TTC549 (cell line): Measurements from ENCODE around the gene PIK3AP1.
"Not testable (repeated sequence)": the region's sequence is repeated elsewhere in the genome, so short reads cannot be mapped to it uniquely, and the experiment has no call there.

Source experiments
- FAIRE-seq: peaks from 2 replicates; lab custom pipeline; 2012; peaks lifted over from hg19 to GRCh38; lab: Jason Lieb, UNC

The PIK3AP1 gene

DNA sequence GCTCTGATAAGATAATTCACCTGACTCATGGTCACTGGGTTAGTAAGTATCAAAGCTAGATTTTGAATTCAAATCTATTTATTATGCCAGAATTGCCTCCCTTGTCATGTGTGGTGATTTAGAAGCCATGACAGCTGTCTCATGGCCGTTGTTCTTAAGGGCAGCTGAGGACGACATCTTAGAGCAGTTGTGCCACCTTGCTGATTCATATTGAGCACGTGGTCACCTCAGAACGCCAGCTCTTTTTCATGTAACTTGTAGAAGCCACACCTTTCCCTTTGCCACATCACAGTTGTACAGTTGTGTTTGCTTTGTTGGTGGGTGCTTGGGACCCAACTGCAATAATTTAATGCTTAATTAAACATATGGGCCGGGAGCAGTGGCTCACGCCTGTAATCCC, 4.3 kb upstream of the PIK3AP1 start:
- FAIRE-seq = no peak

DNA sequence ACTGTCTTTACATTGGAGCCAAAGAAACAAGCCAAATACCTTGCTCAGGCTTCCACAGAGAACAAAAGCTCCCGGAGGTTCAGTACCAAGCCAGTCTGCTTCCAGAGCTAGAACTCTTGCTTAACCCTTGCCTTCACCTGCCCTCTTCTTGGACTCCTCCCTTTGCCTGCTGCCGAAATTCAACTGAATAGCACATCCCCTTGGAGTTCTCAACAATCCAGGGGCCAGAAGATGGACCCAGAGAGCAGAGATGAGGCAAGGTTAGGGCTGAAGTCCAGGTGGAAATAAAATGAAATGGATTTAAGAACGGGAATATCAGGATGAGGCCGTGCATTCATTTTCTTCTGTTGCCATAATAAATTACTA, 876 bp upstream of the PIK3AP1 start:
- no peak for FAIRE-seq

DNA sequence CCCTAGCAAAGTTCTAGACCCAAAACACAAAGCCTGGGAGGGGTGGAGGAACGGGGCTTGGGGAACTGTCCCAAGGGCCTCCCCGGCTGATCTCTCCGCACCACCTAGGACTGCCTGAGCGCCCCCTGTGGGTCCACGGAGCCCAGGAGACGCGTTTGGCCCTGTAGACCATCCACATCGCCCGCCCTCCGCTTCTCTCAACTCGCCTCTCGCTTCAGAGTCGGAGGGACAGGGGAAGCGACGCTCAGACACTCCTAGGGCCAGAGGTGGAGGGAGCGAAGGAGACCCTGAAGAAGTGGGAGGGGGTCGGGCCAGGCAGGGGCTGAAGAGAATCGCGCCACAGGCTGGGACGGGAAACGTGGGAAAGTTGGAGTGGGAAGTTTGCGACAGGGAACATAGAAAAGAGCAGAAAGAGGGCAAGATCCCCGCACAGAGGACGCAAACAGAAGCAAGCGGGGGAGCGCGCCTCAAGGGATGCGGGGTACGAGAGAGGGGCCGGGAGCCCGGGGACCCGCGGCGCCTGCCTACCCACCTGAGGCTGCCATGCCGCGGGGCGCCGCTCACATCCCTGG, 378 bp downstream of the PIK3AP1 start:
- no peak for FAIRE-seq

DNA sequence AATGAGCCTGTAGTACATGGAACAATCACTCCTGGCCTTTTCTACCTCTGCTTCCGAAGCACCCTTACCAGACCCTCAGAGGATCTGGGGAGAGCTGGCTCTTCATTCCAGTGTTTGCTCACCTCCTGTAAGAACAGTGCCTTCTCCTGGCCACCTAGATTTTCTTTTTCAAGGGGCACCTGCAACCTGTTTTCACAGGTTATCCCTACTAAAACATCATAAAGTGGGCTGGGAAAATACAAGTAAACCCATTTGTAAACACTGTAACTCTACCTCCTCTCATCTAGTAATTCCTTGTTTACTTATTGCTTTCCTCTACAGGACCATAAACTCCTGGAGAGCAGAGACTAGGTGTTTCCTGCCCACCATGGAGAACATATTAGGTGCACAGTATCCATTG, 1.1 kb downstream of the PIK3AP1 start:
- FAIRE-seq = no peak

DNA sequence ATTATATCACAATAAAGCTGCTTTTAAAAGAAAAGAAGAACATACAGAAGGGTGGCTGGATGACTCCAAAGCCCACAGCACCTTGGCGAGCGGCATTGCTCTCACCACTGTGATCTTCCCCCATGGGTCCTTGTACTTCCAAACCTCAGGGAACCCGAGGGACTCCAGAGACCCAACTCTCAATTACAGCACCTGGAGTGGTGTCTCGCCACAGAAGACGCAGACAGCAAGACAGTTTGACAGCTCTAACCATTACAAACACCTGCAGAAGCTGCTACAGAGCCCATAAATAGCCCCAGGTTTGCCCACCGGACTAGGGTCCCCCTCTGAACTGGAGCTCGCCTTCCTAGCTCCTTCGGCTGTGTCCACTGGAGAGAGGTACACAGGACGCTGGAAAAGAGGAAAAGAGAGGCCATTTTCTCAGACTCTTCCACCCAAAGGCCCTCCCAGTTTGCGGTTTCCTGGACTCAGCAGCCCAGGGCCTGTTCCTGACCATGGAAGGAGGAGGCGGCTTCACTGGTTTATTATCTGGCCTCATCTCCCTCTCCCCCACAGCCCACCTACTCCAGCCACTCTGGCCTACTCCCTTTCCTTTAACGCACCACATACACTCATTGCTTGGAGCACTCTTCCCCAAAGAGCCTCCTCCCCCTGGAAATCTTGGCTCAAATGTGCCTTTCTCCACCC, 1.9 kb downstream of the PIK3AP1 start:
- no peak for FAIRE-seq

DNA sequence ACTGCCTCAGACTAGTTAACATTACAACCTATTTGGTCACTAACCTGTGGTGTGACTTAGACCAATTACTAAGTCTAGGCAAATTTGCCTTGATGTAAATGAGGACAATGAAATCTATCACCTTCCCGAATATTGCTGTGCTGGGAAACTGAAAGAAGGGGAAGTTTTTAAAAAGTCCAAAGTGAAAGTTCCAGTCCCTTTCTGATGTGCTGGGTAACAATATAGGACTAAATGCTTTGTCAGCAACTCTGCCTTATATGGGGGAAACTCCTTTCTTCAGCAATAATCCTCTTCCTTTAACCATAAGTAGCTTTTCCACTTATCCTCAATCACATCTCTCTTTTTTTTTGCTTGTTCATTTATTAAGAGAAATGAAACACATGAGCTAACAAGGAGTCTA, 3.9 kb downstream of the PIK3AP1 start:
- no peak for FAIRE-seq

DNA sequence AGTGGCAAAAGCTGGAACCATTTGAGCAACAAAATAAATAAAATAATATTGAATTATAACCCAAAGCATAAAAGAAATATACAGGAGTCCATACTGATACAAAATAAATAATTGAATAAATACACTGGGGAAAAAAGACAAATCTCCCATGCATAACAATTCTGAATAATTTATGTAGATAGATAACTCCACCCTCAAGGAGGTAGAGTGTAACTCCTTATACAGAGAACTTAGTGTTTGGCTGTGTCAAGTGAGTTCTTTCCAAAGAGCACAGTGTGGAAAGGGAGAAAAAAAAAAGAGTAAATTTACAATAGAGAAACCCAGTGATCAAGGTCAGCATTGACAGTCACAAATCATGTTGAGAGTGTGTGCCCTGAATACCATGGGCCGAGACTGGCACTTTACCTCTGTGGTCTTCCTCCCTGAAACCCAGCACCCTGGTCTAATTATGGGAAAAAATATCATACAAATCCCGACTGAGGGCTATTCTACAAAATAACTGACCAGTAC, 5.5 kb downstream of the PIK3AP1 start:
- FAIRE-seq = no peak

DNA sequence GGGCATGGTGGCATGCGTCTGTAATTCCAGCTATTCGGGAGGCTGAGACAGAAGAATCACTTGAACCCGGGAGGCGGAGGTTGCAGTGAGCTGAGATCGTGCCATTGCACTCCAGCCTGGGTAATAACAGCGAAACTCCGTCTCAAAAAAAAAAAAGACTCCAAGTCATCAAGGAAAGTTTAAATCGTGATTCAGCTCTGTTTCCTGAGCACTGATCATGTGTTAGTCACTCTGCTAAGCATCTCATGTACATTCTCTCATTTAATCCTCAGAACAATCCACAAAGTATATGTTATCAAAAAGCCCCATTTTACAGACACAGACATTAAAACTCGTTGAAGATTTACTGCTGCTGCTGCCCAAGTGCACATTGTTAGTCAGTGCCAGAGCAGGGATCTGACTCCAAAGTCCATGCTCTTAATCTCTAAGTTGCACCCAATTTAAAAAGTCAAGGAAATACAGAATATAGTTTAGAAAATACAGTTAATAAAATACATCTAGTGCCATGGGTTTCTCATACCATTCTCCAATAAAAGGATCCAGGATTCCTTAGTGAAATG, 6.2 kb downstream of the PIK3AP1 start:
- no peak for FAIRE-seq

DNA sequence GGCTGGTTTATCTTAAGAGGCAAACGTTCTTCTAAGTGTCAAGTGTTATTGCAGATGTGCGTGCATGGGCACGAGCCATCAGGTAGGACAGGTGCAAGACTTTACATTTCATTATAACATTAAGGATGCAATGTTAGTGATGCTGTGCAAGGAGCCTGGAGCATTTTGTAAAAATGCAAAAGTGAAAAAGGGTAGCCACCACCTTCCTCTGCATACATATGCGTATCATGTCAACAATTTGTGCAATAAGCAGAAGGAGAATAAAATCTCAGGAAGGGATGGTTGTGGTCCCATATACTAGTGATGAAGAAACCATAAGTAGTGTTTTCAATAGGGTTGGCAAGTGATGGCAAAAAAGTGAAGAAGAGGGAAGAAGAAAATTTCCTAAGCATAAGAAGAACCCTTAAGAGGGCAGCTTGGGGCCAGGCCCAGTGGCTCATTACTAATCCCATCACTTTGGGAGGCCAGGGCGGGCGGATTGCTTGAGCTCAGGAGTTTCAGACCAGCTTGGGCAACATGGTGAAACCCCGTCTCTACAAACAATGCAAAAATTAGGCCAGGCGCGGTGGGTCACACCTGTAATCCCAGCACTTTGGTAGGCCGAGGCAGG, 7.5 kb downstream of the PIK3AP1 start:
- no peak for FAIRE-seq

DNA sequence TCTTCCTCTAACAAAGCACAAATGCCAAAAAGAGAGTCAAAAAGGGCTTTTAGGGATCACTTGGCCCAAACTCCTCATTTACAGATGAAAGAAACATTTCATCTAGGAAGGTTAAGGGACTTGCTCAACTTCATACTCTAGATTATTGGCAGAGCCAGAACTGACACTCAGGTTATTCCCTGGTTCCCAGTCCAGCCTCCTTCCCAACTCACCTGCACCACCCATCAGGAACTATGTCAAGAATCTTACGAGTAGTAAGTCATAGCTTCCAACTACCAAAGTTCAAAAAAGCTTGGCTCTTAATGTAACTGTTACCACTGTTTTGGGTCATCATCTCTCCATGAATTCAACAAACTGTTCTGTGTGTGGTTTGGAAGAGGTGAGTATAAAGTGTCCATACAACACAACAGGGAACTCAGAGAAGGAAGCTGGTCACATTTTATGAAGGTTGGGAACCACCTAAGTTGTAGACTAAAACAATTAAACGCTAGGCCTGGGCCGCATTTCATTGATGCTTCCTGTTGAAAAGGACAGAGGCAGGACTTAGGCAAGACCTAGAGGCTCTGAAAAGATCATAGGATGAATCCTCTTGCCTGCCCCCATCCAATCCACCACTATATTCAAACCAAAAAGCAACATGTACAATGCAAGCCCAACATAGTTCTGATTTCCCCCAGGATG, 9.1 kb downstream of the PIK3AP1 start:
- FAIRE-seq = no peak

DNA sequence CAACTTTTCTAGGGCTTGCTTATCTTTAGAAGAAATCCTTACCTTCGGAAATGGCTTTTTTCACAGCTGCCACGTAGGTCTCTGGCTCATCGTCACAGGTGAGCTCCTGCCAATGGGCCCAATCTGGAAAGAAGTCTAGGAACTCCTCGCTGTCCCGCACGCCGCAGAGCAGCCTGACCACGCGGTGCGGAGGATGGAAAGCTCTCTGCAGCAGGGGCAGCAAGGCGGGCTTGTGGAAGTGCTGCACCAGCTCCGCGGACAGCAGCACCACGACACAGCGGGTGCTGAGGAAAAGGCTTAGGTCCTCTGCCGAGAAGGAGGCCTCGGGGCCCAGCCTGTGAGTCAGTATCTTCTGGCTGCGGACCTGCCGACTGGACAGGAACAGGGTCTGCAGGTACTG, 10.8 kb downstream of the PIK3AP1 start:
- no peak for FAIRE-seq

DNA sequence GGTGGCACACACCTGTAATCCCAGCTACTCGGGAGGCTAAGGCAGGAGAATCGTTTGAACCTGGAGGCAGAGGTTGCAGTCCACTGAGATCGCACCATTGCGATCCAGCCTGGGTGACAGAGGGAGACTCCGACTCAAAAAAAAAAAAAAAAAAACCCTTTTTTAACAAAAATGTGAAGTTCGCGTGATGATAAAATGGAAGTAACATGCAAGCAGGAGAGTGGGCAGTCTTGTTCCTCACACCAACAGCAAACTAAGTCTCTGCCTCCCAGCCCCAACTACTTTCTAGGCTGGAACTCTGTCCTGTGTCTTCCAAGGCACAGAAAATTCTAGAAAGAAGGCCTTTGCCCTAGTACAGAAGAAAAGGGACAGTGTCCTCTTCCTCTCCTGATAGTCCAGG, 11.3 kb downstream of the PIK3AP1 start:
- FAIRE-seq = no peak

DNA sequence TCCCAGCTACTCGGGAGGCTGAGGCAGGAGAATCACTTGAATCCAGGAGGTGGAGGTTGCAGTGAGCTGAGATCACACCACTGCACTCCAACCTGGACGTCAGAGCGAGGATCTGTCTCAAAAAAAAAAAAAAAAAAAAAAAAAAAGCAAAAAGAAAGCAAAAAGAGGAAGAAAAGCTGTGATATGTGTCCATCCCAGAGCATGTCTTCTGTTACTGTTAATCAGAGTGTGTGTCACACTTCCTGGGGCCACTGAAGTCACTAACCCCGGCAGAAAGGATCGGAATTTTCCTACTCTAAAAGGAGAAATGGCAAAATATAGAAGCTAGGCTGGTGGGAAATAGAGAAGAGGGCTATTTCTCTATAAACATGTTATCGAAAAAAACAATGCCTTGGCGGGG, 11.9 kb downstream of the PIK3AP1 start:
- FAIRE-seq = no peak

DNA sequence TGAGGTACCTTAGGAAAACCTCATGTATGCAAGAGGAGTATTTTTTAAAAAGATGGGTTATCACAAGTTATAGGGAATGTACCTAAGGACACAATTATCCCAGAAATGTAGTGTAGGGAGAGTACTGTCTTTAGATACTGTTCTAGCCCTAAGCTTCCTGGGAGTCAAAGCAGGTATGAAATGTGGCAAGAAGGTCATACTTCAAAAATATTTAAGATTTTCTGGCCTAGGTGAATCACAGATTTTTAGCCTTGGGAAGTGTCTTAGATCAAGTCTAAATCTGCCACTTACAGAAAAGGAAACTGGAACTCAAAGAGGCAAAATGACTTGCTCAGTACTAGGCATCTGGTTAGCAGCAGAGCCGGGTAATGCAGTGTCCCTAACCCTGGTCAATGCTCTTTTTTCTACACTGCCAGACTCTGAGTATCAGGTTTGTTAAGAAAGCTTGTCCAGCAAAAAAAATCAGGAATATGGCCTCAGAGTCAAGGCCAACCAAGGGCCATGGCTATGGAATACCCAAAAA, 13.9 kb downstream of the PIK3AP1 start:
- FAIRE-seq = no peak

DNA sequence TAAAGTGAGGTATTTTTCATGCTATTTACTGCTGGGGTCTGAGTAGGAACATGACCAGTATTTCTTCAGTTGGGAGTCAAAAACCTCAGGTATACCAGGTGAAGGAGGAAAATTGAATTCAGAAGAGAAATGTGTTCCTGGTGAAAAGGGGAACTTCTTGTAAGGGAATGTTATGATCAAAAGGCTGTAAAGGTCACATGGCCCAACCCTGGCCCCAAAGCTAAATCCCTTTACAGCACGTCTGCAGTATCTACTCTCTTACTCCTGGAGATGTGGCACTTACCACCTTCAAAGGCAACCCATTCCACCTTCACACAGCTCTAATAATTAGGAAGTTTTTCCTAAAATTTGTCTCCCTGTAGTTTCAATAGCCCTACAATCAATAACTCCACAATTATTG, 15.2 kb downstream of the PIK3AP1 start:
- no peak for FAIRE-seq

DNA sequence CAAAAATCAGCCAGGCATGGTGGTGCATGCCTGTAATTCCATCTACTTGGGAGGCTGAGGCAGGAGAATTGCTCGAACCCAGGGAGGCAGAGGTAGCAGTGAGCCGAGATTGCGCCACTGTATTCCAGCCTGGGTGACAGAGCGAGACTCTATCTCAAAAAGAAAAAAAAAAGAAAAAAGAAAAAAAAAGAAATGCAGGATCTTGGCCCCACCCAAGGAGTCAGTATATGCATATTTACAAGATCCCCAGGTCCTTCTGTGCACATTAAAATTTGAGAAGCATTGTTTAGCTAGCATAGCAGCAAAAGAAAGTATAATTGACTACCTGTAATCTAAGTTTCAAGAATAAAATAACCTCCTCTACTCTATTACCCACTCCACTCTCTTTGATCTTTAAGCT, 15.8 kb downstream of the PIK3AP1 start:
- FAIRE-seq = no peak

DNA sequence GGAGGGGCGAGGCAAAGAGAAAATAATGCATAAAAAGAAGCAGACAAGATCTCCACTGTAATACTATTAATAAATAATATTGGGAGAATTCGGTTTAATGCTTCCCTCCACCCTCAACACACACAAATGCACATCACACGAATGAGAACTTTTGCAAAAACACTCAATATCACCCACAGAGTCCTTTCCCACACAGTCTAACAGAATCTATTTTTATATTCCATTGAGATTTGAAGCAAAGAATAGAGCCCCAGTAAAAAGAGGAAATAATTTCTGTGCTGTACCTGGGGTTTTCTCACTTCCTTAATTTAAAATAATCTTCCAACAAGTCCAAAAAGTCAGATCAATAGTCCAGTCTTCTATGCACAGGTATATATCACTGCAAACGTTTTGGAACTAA, 17.0 kb downstream of the PIK3AP1 start:
- no peak for FAIRE-seq

DNA sequence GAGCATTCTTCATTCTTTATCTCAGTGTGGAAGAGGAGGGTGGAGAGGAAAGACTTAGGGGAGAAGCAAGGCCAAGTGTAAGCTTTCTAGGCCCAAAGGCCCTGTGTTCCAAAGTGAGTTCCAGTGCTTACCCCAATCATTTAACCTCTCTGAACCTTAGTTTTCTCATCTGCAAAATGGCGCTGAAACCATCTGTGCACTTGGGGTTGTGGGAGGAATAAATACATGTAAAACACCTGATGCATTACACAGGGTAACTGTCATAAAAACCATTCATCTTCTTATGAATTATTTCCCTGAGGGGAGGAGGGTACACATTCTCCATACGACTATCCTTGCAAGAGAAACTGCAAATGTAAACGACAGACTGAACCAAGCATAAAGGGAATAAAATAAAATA, 19.0 kb downstream of the PIK3AP1 start:
- no peak for FAIRE-seq

DNA sequence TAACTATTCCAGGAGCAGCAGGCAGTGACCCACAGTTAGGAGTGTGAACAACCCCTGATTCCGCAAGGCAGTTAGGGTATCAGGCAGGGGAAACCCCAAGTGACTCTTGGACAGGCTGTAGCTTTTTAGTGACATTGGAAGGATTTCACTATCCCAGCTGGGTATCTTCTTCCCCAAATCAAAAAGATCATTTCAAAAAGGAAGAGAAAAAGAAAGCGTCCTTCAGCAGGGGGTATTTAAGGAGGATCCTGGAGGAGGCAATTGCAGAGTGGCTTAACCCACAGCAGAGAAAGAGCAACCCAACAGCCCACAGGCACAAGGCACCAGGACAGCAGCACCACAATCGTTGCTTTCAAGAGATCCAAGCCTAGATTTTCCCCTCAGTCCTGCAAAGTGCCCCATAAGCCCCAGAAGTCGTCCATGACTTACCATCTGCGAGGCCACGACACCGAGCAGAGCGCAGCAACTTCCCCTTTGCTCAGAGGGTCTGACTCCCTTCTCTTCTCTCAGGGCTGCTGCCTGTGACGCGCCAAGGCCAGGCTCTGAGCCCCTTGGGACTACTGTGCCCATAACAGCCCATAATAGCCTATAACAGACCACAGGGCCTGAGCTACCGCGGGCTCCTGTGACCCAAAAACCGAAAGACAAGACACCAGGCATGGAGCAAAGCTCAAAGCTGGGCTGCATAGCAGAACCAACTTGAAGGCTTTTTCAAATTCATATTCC, 19.8 kb downstream of the PIK3AP1 start:
- FAIRE-seq = no peak

DNA sequence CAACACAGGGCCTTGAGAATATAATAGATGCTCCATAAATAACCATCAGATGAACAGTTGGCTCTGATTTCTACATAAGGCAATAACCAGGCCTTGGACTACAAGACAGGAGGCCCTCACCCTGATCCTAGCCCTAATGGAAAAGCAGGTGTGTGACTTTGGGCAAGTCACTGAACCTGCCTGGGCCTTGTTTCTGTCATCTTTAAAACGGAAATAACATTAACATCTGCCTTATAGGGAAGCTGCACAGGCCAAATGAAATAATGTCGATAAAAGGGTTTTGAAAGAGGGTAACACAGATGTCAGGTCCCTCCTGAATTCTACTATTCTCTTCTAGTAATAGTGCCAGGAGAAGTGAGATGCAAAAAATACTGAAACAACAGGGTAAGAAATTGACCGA, 20.7 kb downstream of the PIK3AP1 start:
- FAIRE-seq = no peak

DNA sequence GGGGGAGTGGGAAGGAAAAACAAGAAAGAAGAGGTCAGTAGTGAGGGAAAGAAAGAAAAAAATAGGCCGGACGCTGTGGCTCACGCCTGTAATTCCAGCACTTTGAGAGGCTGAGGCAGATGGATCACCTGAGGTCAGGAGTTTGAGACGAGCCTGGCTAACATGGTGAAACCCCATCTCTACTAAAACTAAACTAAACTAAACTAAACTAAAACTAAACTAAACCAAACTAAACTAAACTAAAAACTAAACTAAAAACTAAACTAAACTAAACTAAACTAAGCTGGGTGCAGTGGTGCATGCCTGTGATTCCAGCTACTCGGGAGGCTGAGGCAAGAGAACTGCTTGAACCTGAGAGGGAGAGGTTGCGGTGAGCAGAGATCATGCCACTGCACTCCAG, 22.0 kb downstream of the PIK3AP1 start:
- FAIRE-seq = not testable (repeated sequence)

DNA sequence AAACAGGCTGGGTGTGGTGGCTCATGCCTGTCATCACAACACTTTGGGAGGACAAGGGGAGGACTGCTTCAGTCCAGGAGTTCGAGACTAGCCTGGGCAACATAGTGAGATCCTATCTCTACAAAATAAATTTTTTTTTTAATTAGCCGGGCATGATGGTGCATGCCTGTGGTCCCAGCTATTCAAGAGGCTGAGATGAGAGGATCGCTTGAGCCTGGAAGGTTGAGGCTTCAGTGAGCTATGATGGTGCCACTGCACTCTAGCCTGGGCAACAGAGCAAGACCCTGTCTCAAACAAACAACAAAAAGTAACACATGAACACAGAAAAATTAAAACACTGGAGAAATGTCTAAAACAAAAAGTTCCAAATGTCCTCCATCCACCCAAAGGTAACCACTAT, 22.9 kb downstream of the PIK3AP1 start:
- no peak for FAIRE-seq
